Transverse colon (tissue), 4 donors: ENCODE results near the gene HPN. TPM values are rescaled to one million over a fixed set of nuclear protein-coding genes. Genes with fewer than 3 reads are reported as not detected.

ENCODE experiments used
- DNase-seq: peaks from one replicate; pipeline ENCODE4 v3.0.0-alpha.2; 2019
- H3K27ac ChIP-seq, 4 donors: fragments of 200-600 bp; sonication (generic); 2 replicates each; pipeline ENCODE4 v1.5.1; 2016 to 2018; ENCODE audit warnings: inconsistent platforms in 4 of 4
- H3K27me3 ChIP-seq: fragments of 200-600 bp; sonication (generic); 2 replicates; pipeline ENCODE4 v1.5.1; 2017; ENCODE audit warnings: inconsistent platforms
- H3K36me3 ChIP-seq, 4 donors: fragments of 200-600 bp; sonication (generic); 2 replicates each; pipeline ENCODE4 v1.5.1; 2017 to 2019; ENCODE audit warnings: inconsistent platforms in 4 of 4
- H3K4me1 ChIP-seq, 4 donors: fragments of 200-600 bp; sonication (generic); 2 replicates each; pipeline ENCODE4 v1.5.1; 2017 to 2020; ENCODE audit warnings: inconsistent platforms in 4 of 4
- H3K4me3 ChIP-seq, 4 donors: fragments of 200-600 bp; sonication (generic); 1 replicate in 1 of 4; 2 replicates in 3 of 4; pipeline versions ENCODE4 v1.5.1 to v1.6.1; 2017 to 2019; ENCODE audit warnings: inconsistent platforms in 4 of 4
- H3K9me3 ChIP-seq, 2 donors: fragments of 200-600 bp; sonication (generic); 2 replicates each; pipeline ENCODE4 v1.5.1; 2017 to 2019; ENCODE audit warnings: inconsistent platforms in 2 of 2
- CTCF ChIP-seq, 5 experiments: fragments of 200-600 bp in 3 of 5; fragments of 450-650 bp in 2 of 5; sonication (generic) in 3 of 5; IDR thresholded peaks; 1 replicate in 2 of 5; 2 replicates in 3 of 5; pipeline ENCODE4 v1.5.1; 2016 to 2017; ENCODE audit warnings: antibody characterized with exemption in 5 of 5, inconsistent platforms in 3 of 5, mild to moderate bottlenecking in 2 of 5, moderate library complexity in 1 of 5
- EP300 ChIP-seq: sonication (generic); formaldehyde crosslinking; IDR thresholded peaks from one replicate; pipeline ENCODE4 v1.6.1; 2017; ENCODE audit warnings: antibody characterized with exemption, low read depth
- POLR2A ChIP-seq: fragments of 450-650 bp; IDR thresholded peaks from one replicate; pipeline ENCODE4 v1.6.1; 2016; ENCODE audit warnings: antibody characterized with exemption, mild to moderate bottlenecking, moderate library complexity
- POLR2AphosphoS5 ChIP-seq, 3 donors: sonication (generic); formaldehyde crosslinking; IDR thresholded peaks; one replicate each; pipeline ENCODE4 v1.6.1; 2016; ENCODE audit warnings: antibody characterized with exemption in 3 of 3
- WGBS, 2 donors: methylation state at CpG; one replicate each; pipeline ENCODE4 v1.1.5; 2018; ENCODE audit warnings: low coverage in 1 of 2; 5-methylcytosine and 5-hydroxymethylcytosine counted together
- in situ Hi-C, 4 donors: fragments of 200-750 bp; cut with MboI; loops; one replicate each; pipeline versions ENCODE4 v1.15.0 to v1.15.1; 2017; ENCODE audit warnings: low sequenced_read_pairs in 3 of 4, low pct_ligation_motif_present in 1 of 4, low pct_unique_long_range_greater_than_20kb in 1 of 4
- intact Hi-C: fragments of 100-400 bp; cut with DNase I; formaldehyde crosslinking; loops from one replicate; pipeline ENCODE4 v1.15.1; 2023; ENCODE audit warnings: low total_unique reads
- total RNA-seq, 4 donors: library from RNA; depleted of rRNA; stranded (reverse); fragments of >200 nt; gene quantifications; one replicate each; pipeline ENCODE4 v1.1.0, GENCODE V29; 2016

HPN gene
- total RNA-seq, 4 donors from 2014 or later, result 0.32 to 0.68 TPM; not detected in 2

- no peak overlapping the region for H3K4me3 ChIP-seq
- TF ChIP-seq POLR2A, result no peak
- no peak for TF ChIP-seq CTCF (IDR thresholded peaks at IDR 0.05)
- TF ChIP-seq EP300, result no peak
- no peak for TF ChIP-seq POLR2AphosphoS5 (IDR thresholded peaks at IDR 0.05)
- WGBS, 2 donors, result 86 to 93% methylated on average over 1 to 21 of the region's 21 CpGs
- no peaks in the 10 kb centered on the region for H3K4me1 ChIP-seq
- H3K27me3 ChIP-seq, result no peaks in the 10 kb centered on the region
- no peak for DNase-seq
- intact Hi-C loops, result no loop called here
- H3K27ac ChIP-seq, result no peak overlapping the region
- H3K9me3 ChIP-seq, result peaks cover 7 to 8% of the 10 kb centered on the region in 2 donors
- in situ Hi-C loops, result no loop called here
- no peaks in the 10 kb centered on the region for H3K36me3 ChIP-seq
These were observed 33.1 kb downstream of the HPN start for GRCh38 chr19:35074426-35075201.

GRCh38 chr19:35075202-35076025, 33.9 kb downstream of the HPN start:
- intact Hi-C loops (no loop called here), in situ Hi-C loops (no loop called here)
- no peak overlapping the region for H3K4me3 ChIP-seq
- no peaks in the 10 kb centered on the region for H3K27me3 ChIP-seq
- H3K4me1 ChIP-seq, result no peaks in the 10 kb centered on the region
- no peak for DNase-seq
- WGBS, 2 donors, result 83 to 88% methylated on average over 11 to 20 of the region's 21 CpGs
- H3K9me3 ChIP-seq, result peaks cover 3 to 4% of the 10 kb centered on the region in 2 donors
- TF ChIP-seq POLR2AphosphoS5 (IDR thresholded peaks at IDR 0.05), result no peak
- no peak for TF ChIP-seq CTCF (IDR thresholded peaks at IDR 0.05)
- no peak for TF ChIP-seq POLR2A
- no peak for TF ChIP-seq EP300
- H3K36me3 ChIP-seq, result no peaks in the 10 kb centered on the region
- H3K27ac ChIP-seq, result no peak overlapping the region

- Histone ChIP-seq H3K27me3 (no peaks in the 10 kb centered on the region), H3K4me1 (no peaks in the 10 kb centered on the region), H3K27ac (no peak overlapping the region), H3K4me3 (no peak overlapping the region), H3K9me3 (no peaks in the 10 kb centered on the region), H3K36me3 (no peaks in the 10 kb centered on the region)
- intact Hi-C loops (no loop called here), in situ Hi-C loops (no loop called here)
- no peak for TF ChIP-seq EP300
- no peak for TF ChIP-seq POLR2AphosphoS5 (IDR thresholded peaks at IDR 0.05)
- no peak for TF ChIP-seq POLR2A
- no peak for TF ChIP-seq CTCF (IDR thresholded peaks at IDR 0.05)
- WGBS, 2 donors, result 96% methylated on average over 6 of the region's 6 CpGs; no CpG with 5 or more reads in 1 of the 2 donors
- DNase-seq, result no peak
These were observed 34.5 kb downstream of the HPN start for GRCh38 chr19:35076026-35076370.

- WGBS, 2 donors, result 63% methylated on average over 8 of the region's 8 CpGs; no CpG with 5 or more reads in 1 of the 2 donors
- Histone ChIP-seq H3K27me3 (no peaks in the 10 kb centered on the region), H3K9me3 (no peaks in the 10 kb centered on the region), H3K4me1 (no peaks in the 10 kb centered on the region), H3K36me3 (no peaks in the 10 kb centered on the region), H3K27ac (no peak overlapping the region), H3K4me3 (no peak overlapping the region)
- no peak for DNase-seq
- in situ Hi-C loops (no loop called here), intact Hi-C loops (no loop called here)
- no peak for TF ChIP-seq CTCF (IDR thresholded peaks at IDR 0.05)
- TF ChIP-seq POLR2AphosphoS5 (IDR thresholded peaks at IDR 0.05), result no peak
- no peak for TF ChIP-seq EP300
- TF ChIP-seq POLR2A, result no peak
These were observed 35.1 kb downstream of the HPN start for GRCh38 chr19:35076657-35077056.
